Measurements from ENCODE around the gene TTYH1.

Gene TTYH1

DNA sequence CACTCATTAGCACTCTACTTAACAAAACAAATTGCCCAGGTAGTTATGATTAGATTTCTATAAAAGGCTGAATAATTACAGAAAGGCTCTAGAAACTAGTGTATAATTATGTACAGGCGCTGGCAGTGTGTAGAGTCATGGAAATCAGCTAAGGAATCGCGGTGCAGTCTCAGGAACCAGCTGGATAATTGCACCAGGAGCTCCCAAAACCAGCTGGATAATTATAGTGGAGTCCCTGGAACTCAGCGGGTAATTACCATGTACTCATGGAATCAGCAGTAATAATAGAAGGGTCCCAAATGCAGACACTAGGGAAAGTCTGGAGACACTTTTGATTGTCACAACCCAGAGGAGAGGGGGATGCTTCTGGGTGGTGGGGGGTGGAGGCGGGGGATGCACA is 23.2 kb upstream of the TTYH1 start:
- no peak for DNase-seq (ENCODE audit: low read depth)

DNA sequence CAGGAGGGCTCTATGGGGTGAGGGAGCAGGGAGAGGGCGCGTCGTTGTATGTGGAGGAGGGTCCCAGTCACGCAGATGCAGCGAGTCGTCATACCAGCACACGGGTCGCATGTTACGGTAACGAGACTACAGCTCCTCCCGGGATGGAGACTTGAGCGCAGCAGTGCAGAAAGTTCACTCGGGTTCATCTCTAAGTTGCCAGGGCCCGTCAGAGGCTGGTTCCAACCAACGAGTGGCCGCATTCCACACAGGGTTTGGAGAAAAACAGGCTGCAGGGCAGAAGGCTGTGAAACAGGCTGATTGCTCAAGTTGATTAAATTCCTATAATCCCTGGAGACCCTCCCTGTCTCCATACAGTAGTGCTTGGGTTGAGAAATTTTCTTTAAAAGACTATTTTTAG is 21.9 kb upstream of the TTYH1 start:
- DNase-seq (ENCODE audit: low read depth): no peak

DNA sequence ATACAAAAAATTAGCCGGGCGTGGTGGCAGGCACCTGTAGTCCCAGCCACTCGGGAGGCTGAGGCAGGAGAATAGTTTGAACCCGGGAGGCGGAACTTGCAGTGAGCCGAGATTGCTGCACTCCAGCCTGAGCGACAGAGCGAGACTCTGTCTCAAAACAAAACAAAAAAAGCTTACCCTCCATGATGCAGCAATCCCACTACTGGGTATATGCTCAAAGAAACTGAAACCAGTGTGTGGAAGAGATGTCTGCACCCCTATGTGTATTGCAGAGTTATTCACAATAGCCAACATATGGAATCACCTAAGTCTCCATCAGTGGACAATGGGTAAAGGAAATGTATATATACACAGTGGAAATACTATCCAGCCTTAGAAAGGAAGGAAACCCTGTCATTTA is 19.6 kb upstream of the TTYH1 start:
- DNase-seq (ENCODE audit: low read depth): no peak

DNA sequence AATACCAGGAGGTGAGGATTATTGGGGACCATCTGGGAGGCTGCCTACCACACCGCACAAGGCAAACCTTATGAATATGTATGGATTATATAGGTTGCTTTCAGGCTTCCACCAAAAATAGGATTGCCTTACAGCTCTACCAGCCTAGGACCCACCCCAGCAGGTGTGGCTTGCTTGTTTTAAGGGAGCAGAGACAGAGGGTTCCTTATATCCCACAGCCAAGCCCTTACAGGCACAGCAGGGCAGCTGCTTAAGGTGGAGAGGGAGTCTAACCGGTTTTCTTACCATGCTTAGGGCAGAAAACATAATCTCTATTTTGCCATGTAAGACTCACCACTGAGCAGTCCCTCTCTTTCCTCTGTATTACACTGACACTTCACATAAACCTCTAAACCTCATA is 16.1 kb upstream of the TTYH1 start:
- DNase-seq (ENCODE audit: low read depth): no peak

DNA sequence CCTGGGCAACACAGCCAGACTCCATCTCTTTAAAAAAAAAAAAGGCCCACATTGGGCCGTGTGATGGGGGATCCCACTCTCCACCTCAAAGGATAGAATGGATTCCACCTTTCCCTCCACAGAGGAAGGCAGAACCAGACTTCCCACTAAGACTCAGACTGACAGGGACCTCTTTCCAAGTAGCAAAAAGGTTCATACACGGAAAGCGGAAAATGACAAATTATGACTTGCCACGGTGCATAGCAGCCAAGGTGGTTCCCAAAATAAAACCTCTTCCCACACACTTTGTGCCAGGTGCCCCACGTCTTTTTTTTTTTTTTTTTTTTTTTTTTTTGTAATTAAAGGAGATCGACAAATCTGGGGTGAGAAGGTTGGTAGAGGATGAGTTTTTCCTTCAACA is 14.4 kb upstream of the TTYH1 start:
- no peak for DNase-seq (ENCODE audit: low read depth)

DNA sequence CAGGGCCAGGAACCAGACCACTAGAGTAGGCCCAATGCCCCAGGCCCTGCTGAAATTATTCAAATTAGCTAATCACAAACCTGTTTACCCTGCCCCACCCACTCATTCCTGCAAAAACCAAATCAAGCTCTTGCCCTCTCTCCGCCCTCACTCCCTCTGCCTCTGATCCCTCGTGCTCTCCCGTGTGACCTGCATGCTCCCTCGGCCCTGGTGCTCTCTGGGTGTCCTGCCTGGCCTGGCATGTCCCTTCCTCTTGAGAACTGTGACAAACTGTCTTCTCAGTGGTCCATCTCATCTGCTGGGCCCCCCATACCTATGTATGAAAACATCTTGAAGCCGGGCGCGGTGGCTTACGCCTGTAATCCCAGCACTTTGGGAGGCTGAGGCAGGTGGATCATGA is 12.2 kb upstream of the TTYH1 start:
- DNase-seq (ENCODE audit: low read depth): no peak

DNA sequence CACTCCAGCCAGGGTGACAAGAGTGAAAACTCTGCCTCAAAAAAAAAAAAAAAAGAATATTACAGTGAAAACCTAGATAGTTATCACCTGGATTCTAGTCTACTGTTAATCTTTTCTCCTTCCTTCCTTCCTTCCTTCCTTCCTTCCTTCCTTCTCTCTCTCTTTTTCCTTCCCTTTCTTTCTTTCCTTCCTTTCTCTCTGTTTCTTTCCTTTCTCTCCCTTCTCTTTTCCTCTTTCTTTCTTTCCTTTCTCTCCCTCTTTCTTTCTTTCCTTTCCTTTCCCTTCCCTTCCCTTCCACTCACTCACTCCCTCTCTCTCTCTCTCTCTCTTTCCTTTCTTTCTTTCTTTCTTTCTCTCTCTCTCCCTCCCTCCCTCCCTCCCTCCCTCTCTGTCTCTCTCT is 9.6 kb upstream of the TTYH1 start:
- DNase-seq (ENCODE audit: low read depth): no peak

DNA sequence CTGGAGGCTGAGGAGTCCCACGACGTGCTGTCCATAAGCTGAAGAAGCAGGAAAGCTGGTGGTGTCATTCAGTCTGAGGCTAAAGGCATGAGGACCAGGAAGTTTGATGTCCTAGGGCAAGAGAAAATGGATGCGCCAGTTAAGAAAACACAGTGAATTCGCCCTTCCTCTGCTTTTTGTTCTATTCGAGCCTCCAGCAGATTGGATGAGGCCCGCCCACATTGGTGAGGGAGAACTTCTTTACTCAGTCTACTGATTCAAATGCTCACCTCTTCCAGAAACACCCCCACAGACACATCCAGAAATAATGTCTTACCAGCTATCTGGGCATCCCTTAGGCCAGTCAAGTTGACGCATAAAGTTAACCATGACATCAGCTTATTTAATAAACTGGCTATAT is 7.5 kb upstream of the TTYH1 start:
- DNase-seq (ENCODE audit: low read depth): no peak

DNA sequence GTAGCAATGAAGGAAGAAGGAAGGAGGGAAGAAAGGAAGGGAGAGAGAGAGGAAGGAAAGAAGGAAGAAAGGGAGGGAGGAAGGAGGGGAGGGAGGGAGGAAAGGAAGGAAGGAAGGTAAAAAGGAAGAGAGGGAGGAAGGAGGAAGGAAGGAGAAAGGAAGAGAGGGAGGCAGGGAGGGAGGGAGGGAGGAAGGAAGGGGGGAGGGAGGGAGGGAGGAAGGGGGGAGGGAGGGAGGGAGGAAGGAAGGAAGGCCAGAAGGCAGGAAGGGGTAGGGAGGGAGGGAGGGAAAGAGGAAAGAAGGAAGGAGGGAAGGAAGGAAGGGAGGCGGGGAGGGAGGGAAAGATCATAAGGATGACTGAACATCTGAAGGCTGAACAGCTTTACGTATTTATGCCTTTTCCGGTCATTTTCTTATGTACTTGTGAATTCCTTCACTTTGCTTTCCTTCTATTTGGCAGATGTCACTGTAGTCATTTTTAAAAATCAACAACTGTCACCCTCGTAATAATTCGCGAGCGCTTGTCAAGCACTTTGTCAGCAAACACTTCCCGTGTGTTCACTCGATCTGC is 6.7 kb upstream of the TTYH1 start:
- no peak for DNase-seq (ENCODE audit: low read depth)

DNA sequence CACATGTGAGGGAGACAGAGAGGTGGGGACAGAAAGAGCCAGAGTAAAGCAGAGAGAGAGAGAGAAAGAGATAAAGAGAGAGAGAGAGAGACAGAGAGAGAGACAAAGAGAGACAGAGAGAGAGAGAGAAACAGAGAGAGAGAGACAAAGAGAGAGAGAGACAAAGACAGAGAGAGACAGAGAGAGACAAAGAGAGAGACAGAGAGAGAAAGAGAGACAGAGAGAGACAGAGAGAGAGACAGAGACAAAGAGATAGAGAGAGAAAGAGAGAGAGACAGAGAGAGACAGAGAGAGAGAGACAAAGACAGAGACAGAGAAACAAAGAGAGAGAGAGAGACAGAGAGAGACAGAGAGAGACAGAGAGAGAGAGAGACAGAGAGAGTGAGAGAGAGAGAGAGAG is 4.2 kb upstream of the TTYH1 start:
- no peak for DNase-seq (ENCODE audit: low read depth)

DNA sequence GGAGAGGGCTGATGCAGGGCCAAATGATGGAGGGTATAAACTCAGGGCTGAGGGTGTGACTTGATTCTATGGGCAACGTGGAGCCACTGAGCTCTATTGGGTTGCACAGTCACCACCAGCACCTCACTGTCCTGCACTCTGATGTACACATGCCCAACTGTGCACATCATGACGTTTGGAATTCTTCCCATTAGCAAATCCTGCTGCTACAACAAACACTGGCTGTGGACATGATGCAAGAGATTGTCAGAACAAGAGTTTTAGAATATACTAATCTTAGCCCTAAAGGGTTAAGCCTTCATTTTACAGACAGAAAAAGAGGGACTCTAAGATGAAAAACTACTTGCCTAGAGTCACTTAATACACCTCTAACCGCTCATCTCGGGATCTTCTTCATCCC is 2.4 kb upstream of the TTYH1 start:
- no peak for DNase-seq (ENCODE audit: low read depth)

DNA sequence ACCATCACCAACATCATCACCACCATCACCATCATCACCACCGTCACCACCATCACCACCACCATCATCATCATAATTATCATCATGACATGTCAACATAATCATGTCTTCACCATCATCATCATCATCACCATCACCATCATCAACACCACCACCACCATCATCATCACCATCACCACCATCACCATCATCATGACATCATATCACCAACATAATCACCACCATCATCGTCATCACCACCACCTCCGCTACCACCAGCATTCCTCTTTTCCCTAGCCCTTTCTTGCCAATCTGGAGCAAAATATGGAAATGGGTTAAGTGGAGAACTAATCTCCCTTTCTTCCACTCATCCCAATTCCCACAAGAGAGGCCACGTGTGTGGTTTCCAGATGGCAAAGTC is 1.1 kb upstream of the TTYH1 start:
- DNase-seq (ENCODE audit: low read depth): no peak

DNA sequence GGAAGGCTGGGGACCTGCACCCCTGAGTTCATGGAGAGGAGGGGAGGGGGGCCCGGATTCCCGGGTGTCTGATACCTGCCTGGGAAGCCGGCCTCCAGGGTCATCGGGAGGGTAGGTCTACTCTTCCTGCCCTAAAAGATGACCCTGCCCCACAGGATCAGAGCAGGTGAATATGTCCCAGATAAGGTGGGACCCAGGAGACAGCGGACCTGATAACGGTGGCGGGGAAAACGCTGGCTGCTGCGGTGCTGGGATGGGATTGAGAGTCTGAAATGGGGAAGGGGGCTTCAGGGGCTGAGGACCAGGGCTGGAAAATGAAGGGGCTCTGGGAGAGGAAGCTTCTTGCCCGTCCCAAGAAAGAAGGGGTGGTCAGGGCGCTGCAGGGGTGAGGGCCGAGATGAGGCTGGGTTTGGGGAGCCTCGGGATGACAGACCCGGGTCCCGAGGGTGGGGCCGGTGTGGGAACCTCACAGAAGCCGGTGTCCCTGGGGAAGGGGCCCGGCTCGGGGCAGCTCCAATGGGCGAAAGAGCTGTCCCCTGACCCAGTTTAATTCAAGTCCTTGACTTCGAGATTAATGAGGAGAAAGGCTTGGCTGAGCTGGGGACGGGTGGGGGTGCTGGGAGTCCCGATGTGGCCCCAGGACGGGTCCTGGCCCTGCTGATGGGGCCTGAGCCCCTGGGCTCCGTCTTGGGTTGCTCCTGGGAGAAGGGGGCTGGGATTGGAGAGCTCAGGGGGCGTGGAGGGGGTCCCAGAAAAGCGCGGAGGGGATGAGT is 823 bp downstream of the TTYH1 start:
- DNase-seq (ENCODE audit: low read depth): no peak

DNA sequence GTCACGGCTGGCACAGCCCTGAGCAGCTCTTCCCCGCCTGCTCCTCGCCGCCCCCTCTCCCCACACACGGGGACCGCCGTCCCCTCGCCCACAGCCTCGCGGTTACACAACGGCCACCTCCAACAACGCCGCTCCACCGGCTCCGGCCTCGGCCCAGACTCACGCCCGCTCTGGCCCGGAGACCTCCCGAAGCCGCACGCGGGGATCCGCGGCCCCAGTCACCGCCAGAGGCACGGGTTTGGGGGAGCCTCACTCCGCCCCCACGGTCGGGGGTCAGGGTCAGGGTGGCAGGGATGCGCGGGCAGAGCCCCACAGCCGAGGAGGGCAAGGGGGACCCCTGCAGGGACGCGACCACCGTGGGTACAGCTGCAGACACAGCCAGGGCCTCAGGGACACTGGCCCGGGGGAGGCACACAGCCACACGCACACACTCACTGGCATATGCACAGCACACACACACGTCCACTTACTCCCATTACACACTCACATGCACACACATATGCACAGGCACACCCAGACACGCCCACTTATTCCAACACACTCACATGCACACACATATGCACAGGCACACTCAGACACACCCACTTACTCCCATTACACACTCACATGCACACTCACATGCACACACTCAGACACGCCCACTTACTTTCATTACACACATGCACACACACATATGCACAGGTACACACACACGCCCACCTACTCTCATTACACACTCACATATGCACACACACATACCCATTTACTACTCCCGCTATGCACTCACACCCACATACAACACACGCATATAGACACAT is 1.6 kb downstream of the TTYH1 start:
- no peak for DNase-seq (ENCODE audit: low read depth)

DNA sequence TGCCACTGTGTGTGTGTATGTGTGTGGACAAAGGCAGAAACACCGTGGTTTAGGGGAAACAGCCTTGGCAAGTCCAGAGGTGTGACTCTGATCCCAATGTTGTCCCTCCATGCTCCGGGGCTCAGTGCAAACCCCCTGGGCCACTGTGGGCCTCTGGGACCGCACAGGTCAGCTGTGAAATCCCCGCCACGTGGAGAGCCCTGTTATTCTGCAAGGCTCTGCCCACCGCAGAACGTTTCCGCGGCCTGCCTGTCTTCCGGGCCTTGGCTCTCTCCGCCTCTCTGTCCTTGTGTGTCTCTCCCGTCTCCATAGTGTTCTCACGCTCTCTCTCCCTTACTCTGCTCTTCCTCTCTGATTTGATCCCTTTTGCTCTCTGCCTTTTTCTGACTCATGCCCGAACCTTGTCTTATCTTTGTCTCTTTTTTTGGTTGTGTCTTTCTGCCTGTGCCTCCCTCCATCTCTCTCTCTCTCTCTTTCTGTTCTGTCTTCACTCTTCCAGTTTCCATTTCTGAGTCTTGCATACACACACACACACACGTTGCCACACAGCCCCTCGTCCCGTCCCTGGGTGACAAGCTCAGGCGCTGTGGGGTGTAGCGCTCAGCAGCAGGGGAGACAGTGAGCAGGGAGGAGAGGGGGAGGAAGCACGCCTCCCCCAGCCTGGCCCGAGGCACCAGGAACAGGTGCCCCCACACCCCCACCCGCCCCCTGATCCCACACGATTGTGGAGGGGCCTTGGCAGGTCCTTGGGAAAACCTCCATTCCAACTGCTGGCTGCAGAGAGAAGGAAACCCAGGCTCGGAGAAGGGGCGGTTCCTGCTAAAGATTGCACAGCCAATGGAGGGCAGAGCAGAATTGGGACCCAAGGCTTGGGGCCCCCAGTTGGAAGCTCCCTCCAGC is 3.0 kb downstream of the TTYH1 start:
- no peak for DNase-seq (ENCODE audit: low read depth)

DNA sequence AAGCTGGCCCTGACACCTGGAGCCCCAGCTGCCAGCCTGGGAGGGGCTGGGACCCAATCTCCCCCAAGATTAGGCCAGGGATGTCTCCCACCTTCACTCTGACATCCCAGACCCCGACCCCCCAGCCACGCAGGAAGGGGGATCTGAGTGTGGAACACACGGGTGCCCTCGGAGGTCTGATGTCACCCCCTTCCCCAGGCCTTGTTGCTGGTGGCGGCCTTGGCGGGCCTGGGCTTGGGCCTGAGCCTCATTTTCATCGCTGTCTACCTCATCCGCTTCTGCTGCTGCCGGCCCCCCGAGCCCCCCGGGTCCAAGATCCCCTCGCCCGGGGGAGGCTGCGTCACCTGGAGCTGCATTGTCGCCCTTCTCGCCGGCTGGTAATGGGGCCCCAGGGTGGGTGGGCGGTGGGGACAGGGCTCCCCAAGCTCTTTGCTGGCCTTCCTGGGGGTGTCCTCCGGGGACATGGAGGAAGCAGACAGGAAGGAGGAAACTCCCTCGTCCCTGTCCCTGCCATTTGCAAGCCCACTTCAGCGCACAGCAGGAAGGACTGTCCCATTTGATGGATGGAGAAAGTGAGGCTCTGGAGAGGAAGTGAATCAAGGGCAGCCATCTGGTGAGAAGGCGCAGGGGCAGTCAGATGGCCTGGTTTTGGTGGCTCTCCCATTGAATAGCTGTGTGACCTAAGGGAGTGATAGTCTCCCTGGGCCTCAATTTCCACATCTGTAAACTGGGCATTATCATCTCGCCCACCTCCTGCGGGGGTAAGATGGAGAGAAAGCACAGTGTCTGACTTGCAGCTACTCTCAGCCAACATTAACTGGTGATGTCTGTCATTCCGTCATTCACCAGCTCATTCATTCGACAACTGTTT is 3.9 kb downstream of the TTYH1 start:
- DNase-seq (ENCODE audit: low read depth): no peak

DNA sequence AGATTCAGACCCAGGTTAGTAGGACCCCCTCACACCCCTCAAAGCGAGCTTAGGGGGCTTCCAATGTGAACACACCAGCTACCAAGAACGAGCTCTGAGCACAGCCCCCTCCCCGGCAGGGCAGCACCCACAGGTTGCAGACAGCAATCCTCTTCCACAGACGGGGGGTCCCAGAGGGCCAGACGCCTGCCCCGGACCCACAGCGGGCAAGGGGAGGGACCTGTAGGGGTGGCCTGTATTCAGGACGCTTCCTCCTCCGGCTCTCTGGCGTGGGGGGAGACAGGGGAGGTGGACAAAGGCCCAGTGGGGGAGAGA is 4.8 kb downstream of the TTYH1 start:
- DNase-seq (ENCODE audit: low read depth): no peak

DNA sequence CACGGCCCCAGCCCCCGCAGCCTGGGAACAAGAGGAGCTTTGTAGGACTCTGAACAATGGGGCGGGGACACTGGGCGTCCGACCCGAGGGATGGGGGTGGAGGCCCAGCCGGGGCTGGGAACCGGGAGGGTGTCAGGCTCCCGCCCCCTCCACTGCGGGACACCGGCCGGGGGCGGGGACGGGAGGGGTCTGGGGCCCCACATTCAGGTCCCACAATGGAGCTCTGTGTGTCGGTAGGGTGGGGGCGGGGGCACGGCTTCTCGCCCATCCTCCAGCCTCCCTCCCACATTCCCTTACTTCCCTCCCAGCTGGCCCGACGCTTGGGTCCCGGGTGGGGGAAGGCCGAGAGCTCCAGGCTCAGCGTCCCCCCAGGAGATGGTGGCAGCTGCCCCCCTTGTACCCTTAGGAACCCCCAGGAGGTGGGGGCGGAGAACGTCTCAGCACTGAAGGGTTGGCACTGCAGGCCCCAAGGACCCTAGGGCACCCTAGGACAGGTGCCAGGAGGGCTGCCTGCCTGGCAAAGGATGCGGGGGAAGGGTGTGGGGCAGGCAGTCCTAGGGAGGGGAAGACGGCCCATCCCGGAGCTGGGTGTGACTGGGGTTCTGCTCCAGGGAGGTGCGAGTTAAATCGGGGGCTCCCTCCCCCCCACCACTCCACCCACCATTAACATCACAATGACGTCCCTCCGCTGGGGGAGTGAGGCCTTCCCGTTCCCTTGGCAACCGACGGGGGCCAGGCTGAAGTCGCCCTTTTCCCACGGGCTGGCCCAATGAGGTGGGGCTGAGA is 5.3 kb downstream of the TTYH1 start:
- no peak for DNase-seq (ENCODE audit: low read depth)

DNA sequence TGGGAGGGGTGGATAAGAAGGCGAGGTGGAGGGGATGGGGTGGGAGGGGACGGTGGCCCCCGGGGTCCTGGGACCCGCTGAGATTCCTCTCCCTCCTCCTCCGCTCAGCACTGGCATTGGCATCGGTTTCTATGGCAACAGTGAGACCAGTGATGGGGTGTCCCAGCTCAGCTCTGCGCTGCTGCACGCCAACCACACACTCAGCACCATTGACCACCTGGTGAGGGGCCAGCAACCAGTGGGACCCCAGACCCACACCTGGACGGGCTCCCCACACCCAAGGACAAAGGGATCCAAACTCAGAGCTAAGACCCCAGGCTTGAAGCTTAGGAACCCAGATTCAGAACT is 5.9 kb downstream of the TTYH1 start:
- no peak for DNase-seq (ENCODE audit: low read depth)

DNA sequence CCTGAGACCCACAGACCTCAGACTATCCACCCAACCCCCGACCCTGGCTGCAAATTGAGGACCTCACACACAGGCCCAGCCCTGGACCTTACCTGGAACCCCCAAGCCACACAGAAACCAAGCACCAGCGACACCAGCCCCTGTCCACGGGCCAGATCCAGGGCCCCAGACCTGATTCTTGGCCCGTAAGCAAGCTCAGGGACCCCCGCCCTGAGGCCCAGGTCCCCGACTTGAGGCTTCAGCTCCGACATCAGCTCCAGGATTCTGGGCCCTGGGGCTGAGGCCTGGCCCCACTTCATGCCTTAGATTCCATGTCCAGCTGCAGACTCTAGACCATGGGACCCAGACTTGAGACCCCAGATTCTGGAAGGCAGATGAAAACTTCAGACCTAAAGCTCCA is 6.3 kb downstream of the TTYH1 start:
- DNase-seq (ENCODE audit: low read depth): no peak

DNA sequence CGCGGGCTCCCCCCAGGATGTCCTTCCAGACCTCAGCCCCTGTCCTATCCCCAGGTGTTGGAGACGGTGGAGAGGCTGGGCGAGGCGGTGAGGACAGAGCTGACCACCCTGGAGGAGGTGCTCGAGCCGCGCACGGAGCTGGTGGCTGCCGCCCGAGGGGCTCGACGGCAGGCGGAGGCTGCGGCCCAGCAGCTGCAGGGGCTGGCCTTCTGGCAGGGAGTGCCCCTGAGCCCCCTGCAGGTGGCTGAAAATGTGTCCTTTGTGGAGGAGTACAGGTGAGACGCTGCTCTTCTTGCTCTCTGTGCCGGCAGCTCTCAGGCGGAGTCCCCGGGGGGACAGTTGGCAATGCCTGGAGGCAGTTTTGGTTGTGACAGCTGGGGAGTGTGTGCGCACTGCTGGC is 6.9 kb downstream of the TTYH1 start:
- no peak for DNase-seq (ENCODE audit: low read depth)
